SH-SY5Y (cell line): ENCODE data around the gene RAC2.

ENCODE experiments used
- GATA2 ChIP-seq: IDR thresholded peaks from 2 replicates; pipeline ENCODE4 v1.6.1; 2011; ENCODE audit warnings: mild to moderate bottlenecking, low read depth, low read length
- GATA3 ChIP-seq: IDR thresholded peaks from 2 replicates; pipeline ENCODE4 v1.6.1; 2011; ENCODE audit warnings: low read depth, mild to moderate bottlenecking, low read length, moderate library complexity

- no peak for TF ChIP-seq GATA2
- TF ChIP-seq GATA3 = no peak
Measured at GRCh38 chr22:37233751-37234631, 10.1 kb downstream of the RAC2 start.
